ENCODE data around the gene PRICKLE3. TPM values are rescaled to one million over a fixed set of nuclear protein-coding genes. Genes with fewer than 3 reads are reported as not detected.

The PRICKLE3 gene
- total RNA-seq, 1 donor from 2014 or later, result 9.7 TPM

- H3K27me3 ChIP-seq (ENCODE audit: low read depth), result no peaks in the 10 kb centered on the region
- intact Hi-C loops (cut with micrococcal nuclease), result no loop called here
- peak overlapping the region; percentile 88 for H3K27ac ChIP-seq (replicated peaks)
- no peaks in the 10 kb centered on the region for H3K9me3 ChIP-seq (replicated peaks)
- DNase-seq, result no peak
- TF ChIP-seq CTCF (IDR thresholded peaks at IDR 0.05; ENCODE audit: borderline replicate concordance), result no peak
- peaks cover 15% of the 10 kb centered on the region for H3K4me1 ChIP-seq
- peaks cover 34% of the 10 kb centered on the region for H3K36me3 ChIP-seq
- H3K4me3 ChIP-seq, result peak overlapping the region; percentile 69
These were observed 2.4 kb downstream of the PRICKLE3 start for GRCh38 chrX:49183701-49184281.

GRCh38 chrX:49179358-49179757, 6.8 kb downstream of the PRICKLE3 start:
- Histone ChIP-seq H3K27ac (replicated peaks) (no peak overlapping the region), H3K4me1 (peaks cover 4% of the 10 kb centered on the region), H3K4me3 (no peak overlapping the region), H3K27me3 (ENCODE audit: low read depth) (no peaks in the 10 kb centered on the region), H3K36me3 (peaks cover 41% of the 10 kb centered on the region), H3K9me3 (replicated peaks) (no peaks in the 10 kb centered on the region)
- intact Hi-C loops (cut with micrococcal nuclease), result no loop called here
- TF ChIP-seq CTCF (IDR thresholded peaks at IDR 0.05; ENCODE audit: borderline replicate concordance), result no peak
- no peak for DNase-seq

GRCh38 chrX:49178537-49178936, 7.6 kb downstream of the PRICKLE3 start:
- intact Hi-C loops (cut with micrococcal nuclease), result no loop called here
- DNase-seq, result no peak
- H3K27ac ChIP-seq (replicated peaks), result no peak overlapping the region
- no peaks in the 10 kb centered on the region for H3K4me1 ChIP-seq
- no peak for TF ChIP-seq CTCF (IDR thresholded peaks at IDR 0.05; ENCODE audit: borderline replicate concordance)
- H3K36me3 ChIP-seq, result peaks cover 47% of the 10 kb centered on the region
- H3K4me3 ChIP-seq, result no peak overlapping the region
- H3K27me3 ChIP-seq (ENCODE audit: low read depth), result no peaks in the 10 kb centered on the region
- no peaks in the 10 kb centered on the region for H3K9me3 ChIP-seq (replicated peaks)

- Histone ChIP-seq H3K9me3 (replicated peaks) (no peaks in the 10 kb centered on the region), H3K4me1 (peaks cover 1% of the 10 kb centered on the region), H3K27ac (replicated peaks) (no peak overlapping the region), H3K27me3 (ENCODE audit: low read depth) (no peaks in the 10 kb centered on the region), H3K4me3 (no peak overlapping the region), H3K36me3 (peaks cover 41% of the 10 kb centered on the region)
- no peak for DNase-seq
- intact Hi-C loops (cut with micrococcal nuclease), result no loop called here
- no peak for TF ChIP-seq CTCF (IDR thresholded peaks at IDR 0.05; ENCODE audit: borderline replicate concordance)
These were observed 8.2 kb downstream of the PRICKLE3 start for GRCh38 chrX:49177873-49178480.

GRCh38 chrX:49177338-49177833, 8.8 kb downstream of the PRICKLE3 start:
- no peak for TF ChIP-seq CTCF (IDR thresholded peaks at IDR 0.05; ENCODE audit: borderline replicate concordance)
- Histone ChIP-seq H3K4me1 (peaks cover 6% of the 10 kb centered on the region), H3K27me3 (ENCODE audit: low read depth) (no peaks in the 10 kb centered on the region), H3K9me3 (replicated peaks) (no peaks in the 10 kb centered on the region), H3K27ac (replicated peaks) (peak overlapping the region; percentile 38), H3K36me3 (peaks cover 36% of the 10 kb centered on the region), H3K4me3 (no peak overlapping the region)
- no peak for DNase-seq
- intact Hi-C loops (cut with micrococcal nuclease), result no loop called here

Measured in left ventricle myocardium inferior (tissue), 1 donor.